ENCODE data around the gene HNRNPH3.

The HNRNPH3 gene

GRCh38 chr10:68332259-68333057 is 594 bp downstream of the HNRNPH3 start, which contains the start of gene PBLD (continued):
- no peak for TF ChIP-seq ZNF354C (tag by site-specific recombination; IDR thresholded peaks at IDR 0.05; ENCODE audit: borderline replicate concordance, low read depth)
- no peak for TF ChIP-seq ZNF114 (tag by site-specific recombination; IDR thresholded peaks at IDR 0.05)
- no peak; the same call in 1 of the 2 replicates for TF ChIP-seq ZNF426 (tag by site-specific recombination; IDR thresholded peaks at IDR 0.05)
- no peak; the same call in none of the 2 replicates for TF ChIP-seq KLF1 (tag by site-specific recombination; IDR thresholded peaks at IDR 0.05)
- no peak for TF ChIP-seq ZNF473 (tag by site-specific recombination; IDR thresholded peaks at IDR 0.05)
- 0 out of 2 replicates have a peak, but pooled peaks have one; percentile 1 for TF ChIP-seq ATF2 (tag by site-specific recombination; IDR thresholded peaks at IDR 0.05; ENCODE audit: low read depth)
- no peak for TF ChIP-seq ZNF830 (tag by site-specific recombination; IDR thresholded peaks at IDR 0.05; ENCODE audit: low read depth)
- no peak for TF ChIP-seq ZBTB1 (tag by site-specific recombination; IDR thresholded peaks at IDR 0.05)
- no peak for TF ChIP-seq ZNF747 (tag by site-specific recombination; IDR thresholded peaks at IDR 0.05)
- TF ChIP-seq ZNF704 (tag by site-specific recombination; IDR thresholded peaks at IDR 0.05) = no peak
- TF ChIP-seq OSR2 (tag by site-specific recombination; IDR thresholded peaks at IDR 0.05) = 0 out of 2 replicates have a peak, but pooled peaks have one; percentile 11
- TF ChIP-seq ZNF2 (tag by site-specific recombination; IDR thresholded peaks at IDR 0.05) = peak; percentile 86
- TF ChIP-seq ZBTB44 (tag by site-specific recombination; IDR thresholded peaks at IDR 0.05) = no peak
- TF ChIP-seq PATZ1 (tag by site-specific recombination; IDR thresholded peaks at IDR 0.05) = peak; percentile 53; the same call in 1 of the 2 replicates
- no peak for TF ChIP-seq ZNF777 (tag by site-specific recombination; IDR thresholded peaks at IDR 0.05; ENCODE audit: borderline replicate concordance)
- TF ChIP-seq RBAK (tag by site-specific recombination; IDR thresholded peaks at IDR 0.05) = no peak
- no peak for TF ChIP-seq ZNF155 (tag by site-specific recombination; IDR thresholded peaks at IDR 0.05)
- 0 out of 2 replicates have a peak, but pooled peaks have one; percentile 22 for TF ChIP-seq ZBTB11 (tag by site-specific recombination; conservative IDR thresholded peaks at IDR 0.05; ENCODE audit: low read depth)
- peak; percentile 92 for TF ChIP-seq IKZF3 (tag by site-specific recombination; IDR thresholded peaks at IDR 0.05)
- TF ChIP-seq ZFHX2 (tag by site-specific recombination; conservative IDR thresholded peaks at IDR 0.05) = peak; percentile 38; the same call in 1 of the 2 replicates
- TF ChIP-seq ZBTB10 (tag by site-specific recombination; IDR thresholded peaks at IDR 0.05) = peak; percentile 56; the same call in 1 of the 2 replicates
- TF ChIP-seq ZNF561 (tag by site-specific recombination; IDR thresholded peaks at IDR 0.05; ENCODE audit: borderline replicate concordance) = peak; percentile 59
- no peak for TF ChIP-seq SCRT1 (tag by site-specific recombination; IDR thresholded peaks at IDR 0.05; ENCODE audit: borderline replicate concordance)
- peak; percentile 22; the same call in 1 of the 2 replicates for TF ChIP-seq ZFP37 (tag by site-specific recombination; IDR thresholded peaks at IDR 0.05)

All from HEK293 (cell line).